ES-I3 (cell line): ENCODE results near the gene HES5.

Source experiments
- H3K36me3 ChIP-seq: 2 replicates; pipeline ENCODE4 v1.6.1; 2013; ENCODE audit warnings: mild to moderate bottlenecking, low read length, control low read depth, moderate library complexity; ENCODE audit not compliant: insufficient read depth
- H3K4me1 ChIP-seq: 2 replicates; pipeline ENCODE4 v1.6.1; 2013; ENCODE audit warnings: mild to moderate bottlenecking, control low read depth, low read length; ENCODE audit not compliant: insufficient read depth
- H3K9ac ChIP-seq: 2 replicates; pipeline ENCODE4 v1.6.1; 2013; ENCODE audit warnings: low read depth, mild to moderate bottlenecking, low read length, moderate library complexity
- H3K9me3 ChIP-seq: 2 replicates; pipeline ENCODE4 v1.6.1; 2013; ENCODE audit warnings: mild to moderate bottlenecking, low read length, moderate library complexity; ENCODE audit not compliant: control insufficient read depth, insufficient read depth

HES5 gene

GRCh38 chr1:2525920-2526823 lies 3.9 kb downstream of the HES5 start, which contains the start of gene PANK4:
Gene PANK4 (minus strand): TSS chr1:2526596. CDS start chr1:2526587, 9 bp downstream.
- H3K9me3 ChIP-seq: no peaks in the 10 kb centered on the region
- H3K4me1 ChIP-seq: peaks cover 17% of the 10 kb centered on the region; the same call in 1 of the 2 replicates
- H3K36me3 ChIP-seq: no peaks in the 10 kb centered on the region
- H3K9ac ChIP-seq: peak within 1 kb of the TSS; percentile 97

GRCh38 chr1:2525572-2525919 lies 4.5 kb downstream of the HES5 start:
- H3K9ac ChIP-seq: peak overlapping the region; percentile 97
- no peaks in the 10 kb centered on the region for H3K9me3 ChIP-seq
- H3K36me3 ChIP-seq: peaks cover 5% of the 10 kb centered on the region
- peaks cover 17% of the 10 kb centered on the region; the same call in 1 of the 2 replicates for H3K4me1 ChIP-seq

- Histone ChIP-seq H3K9me3 (no peaks in the 10 kb centered on the region), H3K36me3 (peaks cover 5% of the 10 kb centered on the region), H3K4me1 (peaks cover 17% of the 10 kb centered on the region; the same call in 1 of the 2 replicates), H3K9ac (no peak overlapping the region)
These were observed 6.0 kb downstream of the HES5 start for GRCh38 chr1:2523891-2524609.

- Histone ChIP-seq H3K36me3 (peaks cover 5% of the 10 kb centered on the region), H3K9ac (no peak overlapping the region), H3K4me1 (peaks cover 11% of the 10 kb centered on the region; the same call in 1 of the 2 replicates), H3K9me3 (no peaks in the 10 kb centered on the region)
These were observed 6.7 kb downstream of the HES5 start for GRCh38 chr1:2523191-2523890.

- Histone ChIP-seq H3K9ac (no peak overlapping the region), H3K4me1 (peaks cover 10% of the 10 kb centered on the region; the same call in 1 of the 2 replicates), H3K9me3 (no peaks in the 10 kb centered on the region), H3K36me3 (peaks cover 5% of the 10 kb centered on the region)
These were observed 7.8 kb downstream of the HES5 start for GRCh38 chr1:2522230-2522629.

GRCh38 chr1:2520806-2521205 lies 9.3 kb downstream of the HES5 start:
- H3K36me3 ChIP-seq: peaks cover 5% of the 10 kb centered on the region
- no peak overlapping the region for H3K9ac ChIP-seq
- H3K4me1 ChIP-seq: peaks cover 6% of the 10 kb centered on the region; the same call in 1 of the 2 replicates
- no peaks in the 10 kb centered on the region for H3K9me3 ChIP-seq

GRCh38 chr1:2520206-2520605 lies 9.9 kb downstream of the HES5 start:
- peaks cover 5% of the 10 kb centered on the region for H3K36me3 ChIP-seq
- no peak overlapping the region for H3K9ac ChIP-seq

GRCh38 chr1:2519729-2520128 lies 10.3 kb downstream of the HES5 start:
- Histone ChIP-seq H3K4me1 (no peaks in the 10 kb centered on the region), H3K9me3 (no peaks in the 10 kb centered on the region), H3K9ac (no peak overlapping the region), H3K36me3 (peaks cover 5% of the 10 kb centered on the region)

More at GRCh38 chr1:2520206-2520605, 9.9 kb downstream of the HES5 start:
- Histone ChIP-seq H3K4me1 (peaks cover 2% of the 10 kb centered on the region; the same call in 1 of the 2 replicates), H3K9me3 (no peaks in the 10 kb centered on the region)

- H3K4me1 ChIP-seq: no peaks in the 10 kb centered on the region
- peaks cover 5% of the 10 kb centered on the region for H3K36me3 ChIP-seq
- H3K9ac ChIP-seq: no peak overlapping the region
These were observed 10.9 kb downstream of the HES5 start for GRCh38 chr1:2519029-2519685.

GRCh38 chr1:2518528-2518927 lies 11.5 kb downstream of the HES5 start:
- no peaks in the 10 kb centered on the region for H3K4me1 ChIP-seq
- H3K36me3 ChIP-seq: peaks cover 5% of the 10 kb centered on the region
- no peaks in the 10 kb centered on the region for H3K9me3 ChIP-seq
- no peak overlapping the region for H3K9ac ChIP-seq

More at GRCh38 chr1:2519029-2519685, 10.9 kb downstream of the HES5 start:
- no peaks in the 10 kb centered on the region for H3K9me3 ChIP-seq

GRCh38 chr1:2517966-2518365 lies 12.1 kb downstream of the HES5 start:
- peaks cover 5% of the 10 kb centered on the region for H3K36me3 ChIP-seq

GRCh38 chr1:2516946-2517345 lies 13.1 kb downstream of the HES5 start:
- H3K4me1 ChIP-seq: no peaks in the 10 kb centered on the region
- no peaks in the 10 kb centered on the region for H3K9me3 ChIP-seq
- H3K36me3 ChIP-seq: peaks cover 5% of the 10 kb centered on the region
- no peak overlapping the region for H3K9ac ChIP-seq

More at GRCh38 chr1:2517966-2518365, 12.1 kb downstream of the HES5 start:
- no peak overlapping the region for H3K9ac ChIP-seq
- no peaks in the 10 kb centered on the region for H3K4me1 ChIP-seq
- no peaks in the 10 kb centered on the region for H3K9me3 ChIP-seq

GRCh38 chr1:2516124-2516523 lies 13.9 kb downstream of the HES5 start:
- no peaks in the 10 kb centered on the region for H3K4me1 ChIP-seq
- no peak overlapping the region for H3K9ac ChIP-seq
- peaks cover 5% of the 10 kb centered on the region for H3K36me3 ChIP-seq
- H3K9me3 ChIP-seq: no peaks in the 10 kb centered on the region

GRCh38 chr1:2515763-2516080 lies 14.3 kb downstream of the HES5 start:
- no peaks in the 10 kb centered on the region for H3K4me1 ChIP-seq
- H3K9ac ChIP-seq: no peak overlapping the region
- peaks cover 1% of the 10 kb centered on the region for H3K36me3 ChIP-seq
- no peaks in the 10 kb centered on the region for H3K9me3 ChIP-seq
